GM10847 (cell line): ENCODE results near the gene EPGN.

Experiments
- POLR2A ChIP-seq: IDR thresholded peaks from 2 replicates; pipeline ENCODE4 v1.6.1; 2011; ENCODE audit not compliant: insufficient read length; ENCODE audit errors: extremely low read depth

The EPGN gene

DNA sequence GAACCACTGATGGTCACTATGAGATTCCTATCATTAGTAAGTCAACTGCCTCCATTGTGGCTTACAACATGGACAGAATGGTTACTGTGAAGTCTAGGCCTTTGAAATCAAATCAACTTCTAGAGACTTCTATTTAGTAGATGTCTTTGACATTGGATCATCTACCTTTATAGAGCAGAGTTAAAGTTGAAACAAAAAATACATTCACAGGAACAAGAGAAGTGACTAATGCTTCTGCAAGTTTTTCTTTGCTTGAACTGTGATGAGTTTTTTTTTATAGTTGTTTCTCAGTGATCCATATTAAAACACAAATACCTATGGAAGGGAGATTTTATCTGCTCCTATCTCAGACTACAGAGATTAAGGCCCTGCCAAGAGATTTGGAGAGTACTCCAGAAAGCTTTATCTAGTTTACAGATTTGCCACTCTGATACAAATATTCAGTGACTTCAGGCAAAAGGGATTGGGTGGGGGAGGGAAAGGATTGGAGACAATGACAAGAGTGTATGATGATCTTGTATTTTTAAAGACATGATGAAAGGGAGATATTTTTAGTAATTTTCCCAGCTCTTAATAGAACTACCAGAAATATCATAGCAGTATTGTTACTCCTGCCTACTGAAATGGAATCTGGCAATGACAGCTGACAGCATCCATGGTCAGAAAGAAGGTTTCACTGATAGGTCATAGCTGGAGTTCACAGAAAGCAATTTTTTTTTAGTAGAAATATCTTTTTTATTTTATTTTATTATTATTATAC lies 16.0 kb upstream of the EPGN start:
- no peak for TF ChIP-seq POLR2A

DNA sequence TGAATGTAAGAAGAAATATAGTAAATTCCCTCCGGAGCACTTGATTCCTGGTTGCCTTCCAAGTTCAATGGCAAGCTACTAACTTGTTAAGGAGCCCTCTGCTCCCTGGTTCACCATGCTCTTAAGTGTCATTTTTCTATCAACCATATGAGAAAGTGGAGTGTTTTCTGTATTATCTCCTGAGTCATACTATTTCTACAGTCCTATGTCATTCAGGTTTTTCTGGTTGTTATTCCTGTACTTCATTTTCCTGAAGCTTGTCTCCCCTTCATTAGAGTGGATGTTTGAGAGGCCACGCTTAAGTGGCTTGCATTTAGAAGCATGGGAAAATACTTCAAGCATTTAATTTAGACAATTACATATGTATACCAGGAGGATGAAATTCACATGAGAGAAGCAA lies 14.7 kb upstream of the EPGN start:
- TF ChIP-seq POLR2A: no peak

DNA sequence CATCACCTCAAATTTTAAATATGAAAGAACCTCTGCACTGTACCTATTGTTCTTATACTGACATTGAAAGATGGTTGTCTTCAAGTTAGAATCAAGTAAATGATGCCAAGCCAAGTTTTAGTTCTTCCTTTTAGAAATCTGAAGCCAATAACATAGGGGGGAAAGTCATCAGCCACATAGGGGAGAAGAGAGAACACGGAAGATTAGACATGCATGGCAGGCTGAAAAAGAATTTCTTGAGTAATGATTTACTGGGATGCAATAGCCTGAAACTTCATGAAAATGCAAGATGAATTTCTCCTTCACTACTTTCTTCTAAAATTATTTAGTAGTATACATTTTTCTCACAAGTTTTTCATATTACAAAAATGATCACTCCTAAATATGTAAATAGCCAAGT lies 13.6 kb upstream of the EPGN start:
- no peak for TF ChIP-seq POLR2A

DNA sequence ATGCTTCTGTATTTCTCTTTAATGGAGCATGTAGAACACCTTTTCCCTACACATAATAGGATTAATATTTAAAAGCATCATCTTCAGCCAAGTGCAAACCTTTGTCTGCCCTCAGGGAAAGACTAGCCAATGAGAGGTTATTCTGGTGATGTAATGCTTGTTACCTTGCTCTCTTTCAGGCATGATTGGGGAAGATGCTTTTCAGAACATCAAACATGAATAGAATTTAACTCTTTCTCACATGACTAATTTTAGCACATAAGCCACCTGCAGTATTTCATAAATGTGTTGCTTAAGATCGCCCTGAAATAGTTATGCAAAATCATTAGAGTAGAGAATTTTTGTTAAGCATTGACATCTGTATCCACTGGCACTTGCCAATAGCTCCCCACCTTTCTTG lies 10.7 kb upstream of the EPGN start:
- no peak for TF ChIP-seq POLR2A

DNA sequence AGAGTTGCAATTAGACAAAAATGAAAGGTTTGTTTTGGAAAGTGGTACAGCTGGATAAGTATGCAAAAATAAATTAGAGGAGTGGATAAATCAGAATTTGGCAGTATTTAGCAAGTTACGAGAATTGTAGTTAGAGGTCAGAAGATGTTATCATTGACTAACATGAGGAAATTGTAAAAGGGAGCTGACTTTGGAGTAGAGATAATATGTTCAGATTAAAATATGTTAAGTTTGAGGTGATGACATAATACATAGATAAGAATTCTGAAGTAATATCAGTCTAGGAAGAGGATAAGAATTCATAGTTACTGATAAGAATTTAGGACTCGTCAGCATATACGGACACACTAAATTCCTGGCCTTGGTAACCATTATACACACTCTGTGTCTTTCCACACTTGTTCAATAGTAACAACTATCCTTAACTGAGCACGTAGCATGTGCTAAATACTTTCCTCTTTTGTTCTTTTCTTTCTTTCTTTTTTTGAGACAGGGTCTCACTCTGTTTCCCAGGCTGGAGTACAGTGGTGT lies 4.1 kb upstream of the EPGN start:
- no peak for TF ChIP-seq POLR2A

DNA sequence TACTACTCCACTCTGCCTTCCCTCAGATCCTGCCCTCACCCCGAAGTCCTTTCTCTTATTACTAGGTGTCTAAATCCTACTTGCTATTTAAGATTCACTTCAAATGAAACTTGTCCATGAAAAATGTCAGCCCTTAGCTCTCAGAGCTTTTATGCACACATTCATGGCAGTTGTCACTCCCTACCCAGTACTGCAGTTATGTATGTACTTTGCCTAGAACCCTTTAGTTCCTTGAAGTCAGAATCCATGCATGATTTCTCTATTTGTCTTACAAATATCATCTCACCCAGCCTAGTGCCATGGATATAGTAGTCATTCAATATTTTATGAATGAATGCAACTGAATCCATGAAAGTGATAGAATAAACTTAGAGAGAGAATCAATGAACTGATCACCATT lies 3.3 kb upstream of the EPGN start:
- no peak for TF ChIP-seq POLR2A

DNA sequence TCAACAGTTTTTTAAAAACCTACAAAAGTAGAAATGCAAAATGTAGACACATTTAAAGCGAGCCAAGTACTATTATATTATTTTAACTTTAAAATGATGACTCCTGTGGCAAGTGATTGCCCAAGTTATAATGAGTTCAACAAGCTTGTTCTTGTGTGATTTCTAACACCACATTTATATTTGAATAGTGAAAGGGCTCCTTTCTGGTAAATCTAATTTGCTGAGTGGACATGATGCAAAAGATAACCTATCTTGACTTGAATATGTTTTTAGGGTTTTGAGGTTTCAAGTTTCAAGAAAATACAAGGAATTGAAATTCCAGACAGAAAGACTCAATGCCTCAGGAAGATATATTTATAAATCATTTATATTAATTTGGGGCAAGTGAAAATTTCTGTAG lies 1.1 kb upstream of the EPGN start:
- TF ChIP-seq POLR2A: no peak

DNA sequence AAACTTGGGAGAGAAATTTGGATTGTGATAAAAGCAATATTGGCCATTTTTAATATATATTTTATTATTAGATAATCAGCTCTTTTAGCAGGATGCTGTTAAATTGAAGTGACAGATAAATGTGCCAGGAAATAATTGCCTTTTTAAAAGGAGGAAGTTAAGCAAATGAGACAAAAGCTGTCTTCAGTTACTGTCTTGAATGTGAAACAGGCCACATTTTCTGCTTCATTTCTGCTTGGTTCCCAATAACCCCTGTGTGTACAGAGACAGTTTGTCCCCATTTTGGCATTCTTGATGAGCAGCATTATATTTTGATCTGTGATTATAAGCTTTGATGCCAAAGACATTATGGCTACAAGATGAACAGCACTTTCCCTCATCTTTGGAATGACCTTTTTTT lies 953 bp downstream of the EPGN start:
- no peak for TF ChIP-seq POLR2A

DNA sequence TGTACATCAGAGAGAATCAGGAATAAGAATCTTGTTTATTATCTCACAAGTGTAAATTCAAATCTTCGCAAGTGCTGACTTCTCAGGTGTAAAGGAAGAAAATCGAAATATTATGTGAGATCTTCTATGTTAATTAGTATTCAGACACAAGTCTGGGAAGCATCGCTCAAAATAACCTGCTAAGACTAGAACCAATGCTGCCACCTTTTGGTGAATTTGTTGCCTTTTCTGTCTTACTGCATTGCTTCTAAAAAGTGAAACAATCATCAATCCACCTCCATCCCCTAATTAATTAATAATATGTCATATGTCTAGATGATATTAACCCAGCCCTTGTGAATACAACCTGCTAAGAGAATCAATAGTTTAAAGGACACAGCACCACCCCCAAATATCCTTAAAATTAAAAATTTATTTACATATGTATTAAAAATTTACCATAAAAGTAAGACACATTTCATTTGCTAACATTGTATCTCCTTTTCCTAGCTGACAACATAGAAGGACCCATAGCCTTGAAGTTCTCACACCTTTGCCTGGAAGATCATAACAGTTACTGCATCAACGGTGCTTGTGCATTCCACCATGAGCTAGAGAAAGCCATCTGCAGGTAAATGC lies 3.5 kb downstream of the EPGN start:
- TF ChIP-seq POLR2A: no peak

DNA sequence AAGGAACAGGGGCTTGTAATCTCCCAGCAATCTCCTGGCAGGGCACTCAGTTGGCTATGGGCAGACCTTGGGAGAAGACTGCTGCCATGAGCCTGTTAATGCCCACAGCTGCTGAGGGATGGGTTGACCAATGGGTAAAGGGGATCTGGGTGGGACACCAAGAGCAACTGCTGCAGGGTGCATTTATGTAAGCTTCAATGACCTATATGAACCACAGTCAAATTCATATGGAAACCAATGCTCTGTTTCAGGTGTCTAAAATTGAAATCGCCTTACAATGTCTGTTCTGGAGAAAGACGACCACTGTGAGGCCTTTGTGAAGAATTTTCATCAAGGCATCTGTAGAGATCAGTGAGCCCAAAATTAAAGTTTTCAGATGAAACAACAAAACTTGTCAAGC lies 6.1 kb downstream of the EPGN start:
- no peak for TF ChIP-seq POLR2A

DNA sequence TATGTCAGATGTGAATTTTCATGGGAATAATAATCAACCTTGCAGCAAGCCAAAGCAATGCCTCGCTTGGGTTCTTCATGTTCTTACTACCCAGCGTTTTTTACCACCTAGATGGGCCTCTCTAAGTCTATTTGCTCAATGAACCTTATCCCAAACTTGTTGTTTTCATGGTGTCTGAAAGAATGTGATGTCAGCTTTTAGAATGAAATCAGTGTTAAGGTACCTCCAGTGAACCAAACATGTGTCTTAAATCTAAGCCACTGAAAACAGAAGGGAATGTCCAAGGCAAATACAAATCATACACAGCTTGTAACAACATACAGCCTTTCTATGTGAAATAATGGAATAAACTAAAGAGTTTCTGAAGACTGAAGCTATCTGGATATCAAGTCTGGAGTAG lies 6.7 kb downstream of the EPGN start:
- TF ChIP-seq POLR2A: no peak

DNA sequence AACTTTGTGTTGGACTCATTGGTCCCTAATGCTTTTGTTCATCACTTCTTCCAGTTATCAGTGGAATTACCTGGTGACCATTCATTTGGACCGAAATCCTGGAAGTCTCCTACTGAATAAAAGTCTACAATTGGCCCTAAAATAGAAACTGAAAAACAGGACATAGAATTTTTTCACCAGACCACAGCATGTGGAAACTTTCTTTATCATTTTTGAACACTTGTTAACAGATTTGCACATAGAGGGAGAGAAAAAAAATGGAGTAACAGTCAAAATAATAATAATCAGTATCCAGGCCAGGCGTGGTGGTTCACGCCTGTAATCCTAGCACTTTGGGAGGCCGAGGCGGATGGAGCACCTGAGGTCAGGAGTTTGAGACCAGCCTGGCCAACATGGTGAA lies 7.1 kb downstream of the EPGN start:
- no peak for TF ChIP-seq POLR2A

DNA sequence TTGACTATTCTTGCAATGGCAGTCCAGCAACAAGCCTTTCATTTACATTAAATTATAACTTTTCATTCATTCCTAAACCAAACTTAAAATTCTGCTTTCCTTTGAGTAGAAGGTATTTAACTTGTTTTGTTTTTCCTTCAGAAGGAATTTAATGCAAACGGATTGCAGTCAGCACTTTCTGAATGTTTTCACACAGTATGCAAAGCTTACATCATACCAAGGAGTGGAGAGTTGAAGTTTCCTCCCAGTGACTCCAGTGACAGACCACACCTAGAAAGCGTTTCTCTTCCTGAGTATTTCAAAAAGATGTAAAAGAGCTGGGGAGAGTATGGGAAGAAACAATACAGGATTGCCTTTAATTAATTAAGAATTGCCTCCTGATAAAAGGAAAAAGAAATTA lies 8.1 kb downstream of the EPGN start:
- no peak for TF ChIP-seq POLR2A

DNA sequence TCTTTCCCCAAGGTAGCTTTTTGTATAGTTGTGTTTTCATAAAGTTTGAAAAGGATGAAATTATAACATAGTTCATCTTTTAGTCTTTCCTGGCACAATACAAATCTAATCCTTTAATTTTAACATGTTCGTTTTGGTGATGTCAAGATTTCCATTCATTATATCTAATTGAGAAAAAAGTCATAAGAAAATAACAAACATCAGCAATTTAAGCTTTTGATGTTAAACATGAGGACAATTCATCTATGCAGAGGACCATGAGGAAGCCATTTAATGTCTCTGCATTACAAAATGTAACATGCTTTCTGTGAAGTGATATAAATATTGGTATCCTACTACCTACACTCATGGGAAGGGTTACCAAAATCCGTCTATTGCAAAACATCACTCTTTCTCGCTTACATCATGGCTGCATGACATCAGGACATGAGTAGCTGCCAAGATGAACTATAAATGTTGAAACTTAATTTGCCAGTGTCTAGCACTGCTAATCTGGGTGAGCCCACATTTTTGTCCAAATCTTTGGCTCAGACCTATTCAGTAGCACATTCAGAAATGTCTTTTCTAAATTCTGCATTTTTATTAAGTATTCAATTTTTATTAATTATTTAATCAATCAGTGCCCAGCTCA lies 9.5 kb downstream of the EPGN start:
- no peak for TF ChIP-seq POLR2A

DNA sequence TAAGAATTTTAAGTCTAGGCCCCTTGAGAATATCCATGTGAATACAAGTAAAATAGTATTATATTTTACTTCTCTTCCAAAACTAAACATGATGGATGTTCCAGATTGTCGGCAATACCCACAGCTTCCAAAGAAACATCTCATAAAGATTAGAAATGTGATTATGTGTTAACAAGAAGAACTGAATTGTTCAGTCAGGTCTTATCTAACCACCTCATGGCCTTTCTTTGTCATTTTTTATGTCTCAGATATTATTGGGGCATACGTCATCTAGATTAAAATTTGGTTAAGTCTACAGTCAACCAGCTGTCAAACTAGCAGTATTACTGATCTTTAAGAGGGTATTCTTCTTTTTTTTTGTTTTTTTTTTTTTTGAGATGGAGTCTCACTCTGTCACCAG lies 10.0 kb downstream of the EPGN start:
- TF ChIP-seq POLR2A: no peak

DNA sequence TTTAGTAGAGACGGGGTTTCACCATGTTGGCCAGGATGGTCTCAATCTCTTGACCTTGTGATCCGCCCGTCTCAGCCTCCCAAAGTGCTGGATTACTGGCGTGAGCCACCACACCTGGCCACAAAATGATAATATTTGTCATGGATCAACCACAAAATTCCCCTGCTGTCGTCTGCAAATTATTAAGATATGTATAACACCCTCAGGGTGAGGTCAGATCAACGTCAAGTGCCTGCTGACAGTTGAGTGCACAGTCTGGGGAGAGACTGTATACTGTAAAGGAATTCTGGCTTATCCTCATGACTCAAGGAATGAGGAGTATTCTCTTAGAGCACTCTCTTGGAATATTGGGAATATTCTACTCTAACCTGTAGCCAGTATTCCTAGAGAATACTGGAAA lies 11.2 kb downstream of the EPGN start:
- no peak for TF ChIP-seq POLR2A

DNA sequence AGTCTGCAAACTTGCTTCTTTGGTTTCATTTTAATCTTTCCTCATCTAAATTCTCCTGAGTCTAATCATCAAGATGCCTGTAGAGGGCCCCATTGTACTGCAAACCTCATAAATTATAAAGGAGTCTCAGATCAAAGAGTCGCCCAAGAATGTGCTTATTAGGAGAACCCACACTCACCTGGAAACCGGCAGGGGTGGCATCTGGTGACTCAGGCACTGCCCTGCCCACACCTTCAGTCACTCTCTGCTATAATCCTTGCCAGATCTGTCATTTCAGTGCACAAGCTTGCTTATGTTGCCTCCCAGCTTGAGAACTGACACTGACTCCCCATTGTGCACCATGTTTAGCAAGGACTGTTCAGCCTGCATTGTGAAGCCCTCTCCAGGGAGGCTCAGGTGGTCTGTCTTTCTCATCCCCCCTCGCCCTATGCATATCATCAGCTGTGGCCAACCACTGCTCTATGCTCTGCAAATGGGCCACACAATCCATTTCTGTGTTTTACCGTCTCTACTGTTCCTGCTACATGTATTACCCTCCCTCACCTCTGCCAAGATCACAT lies 12.4 kb downstream of the EPGN start:
- TF ChIP-seq POLR2A: no peak

DNA sequence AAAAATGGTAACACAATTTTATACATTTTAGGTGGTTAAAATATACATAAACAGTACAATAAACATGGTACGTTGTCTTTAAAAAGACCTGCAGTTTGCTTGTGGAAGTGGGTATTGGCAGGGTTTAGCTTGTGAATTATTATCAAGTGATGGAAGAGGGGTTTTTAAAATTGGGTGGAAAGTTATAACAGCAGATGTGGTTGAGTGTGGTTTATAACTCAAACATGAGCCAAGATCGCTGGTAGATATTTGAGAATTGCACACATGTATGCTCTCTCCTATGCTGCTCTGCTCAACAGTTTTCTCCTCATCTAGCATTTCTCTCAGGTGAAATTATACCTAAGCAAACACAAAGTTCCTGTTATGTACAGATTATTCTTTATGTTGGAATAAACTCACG lies 14.0 kb downstream of the EPGN start:
- no peak for TF ChIP-seq POLR2A
